Sigmoid colon (tissue), 7 donors: ENCODE measurements around the gene PPARA. TPM values are rescaled to one million over a fixed set of nuclear protein-coding genes. Genes with fewer than 3 reads are reported as not detected.

ENCODE experiments used
- DNase-seq: peaks from one replicate; pipeline ENCODE4 v3.0.0-alpha.2; 2019
- H3K27ac ChIP-seq, 4 donors: fragments of 200-600 bp; sonication (generic); one replicate each; pipeline ENCODE4 v1.5.1; 2016 to 2019; ENCODE audit warnings: mild to moderate bottlenecking in 1 of 4
- H3K27me3 ChIP-seq, 3 donors: fragments of 200-600 bp; sonication (generic); one replicate each; pipeline ENCODE4 v1.5.1; 2019; ENCODE audit warnings: mild to moderate bottlenecking in 1 of 3
- H3K36me3 ChIP-seq, 4 donors: fragments of 200-600 bp; sonication (generic); one replicate each; pipeline ENCODE4 v1.5.1; 2016 to 2019
- H3K4me1 ChIP-seq, 4 donors: fragments of 200-600 bp; sonication (generic); one replicate each; pipeline ENCODE4 v1.5.1; 2017 to 2019
- H3K4me3 ChIP-seq, 4 donors: fragments of 200-600 bp; sonication (generic); one replicate each; pipeline ENCODE4 v1.5.1; 2017 to 2019; ENCODE audit warnings: mild to moderate bottlenecking in 2 of 4, moderate library complexity in 1 of 4
- H3K9me3 ChIP-seq, 4 donors: fragments of 200-600 bp in 3 of 4; sonication (generic) in 3 of 4; one replicate each; pipeline versions ENCODE4 v1.5.1 to v1.6.1; 2013 to 2019
- EP300 ChIP-seq, 4 donors: sonication (generic); formaldehyde crosslinking; IDR thresholded peaks; one replicate each; pipeline ENCODE4 v1.6.1; 2017; ENCODE audit warnings: antibody characterized with exemption in 4 of 4
- POLR2A ChIP-seq, 2 donors: fragments of 450-650 bp; IDR thresholded peaks; one replicate each; pipeline ENCODE4 v1.6.1; 2016; ENCODE audit warnings: antibody characterized with exemption in 2 of 2, mild to moderate bottlenecking in 2 of 2, moderate library complexity in 2 of 2
- POLR2AphosphoS5 ChIP-seq, 4 donors: sonication (generic); formaldehyde crosslinking; IDR thresholded peaks; one replicate each; pipeline ENCODE4 v1.6.1; 2017; ENCODE audit warnings: antibody characterized with exemption in 4 of 4
- WGBS, 2 donors: extraction: QIAGEN DNeasy Blood & Tissue Kit; methylation state at CpG; one replicate each; pipeline ENCODE4 v1.1.7; 2013; 5-methylcytosine and 5-hydroxymethylcytosine counted together
- intact Hi-C: fragments of 100-400 bp; cut with DNase I; formaldehyde crosslinking; loops from one replicate; pipeline ENCODE4 v1.15.1; 2023
- polyA plus RNA-seq, 3 donors: library from polyadenylated mRNA; stranded (reverse); fragments of 200-250 nt; gene quantifications; one replicate each; pipeline ENCODE4 v1.2.3, GENCODE V29; 2013
- total RNA-seq, 4 donors: library from RNA; depleted of rRNA; stranded (reverse); fragments of >200 nt; gene quantifications; one replicate each; pipeline ENCODE4 v1.1.0, GENCODE V29; 2016
- TF ChIP-seq, protein P1 (sequence below), 4 experiments: fragments of 450-650 bp in 3 of 4; fragments of 200-600 bp in 1 of 4; IDR thresholded peaks; one replicate each; pipeline ENCODE4 v1.5.1; 2016 to 2019; ENCODE audit warnings: antibody characterized with exemption in 4 of 4, mild to moderate bottlenecking in 3 of 4, moderate library complexity in 2 of 4
- donor health status: healthy with polysubstance abuse.
- donor health status: Bipolar disorder and iron deficiency.
- donor health status: healthy.

The PPARA gene
- total and polyA plus RNA-seq, 7 donors, result 7.8 to 22.7 (median 20.1) TPM

DNA sequence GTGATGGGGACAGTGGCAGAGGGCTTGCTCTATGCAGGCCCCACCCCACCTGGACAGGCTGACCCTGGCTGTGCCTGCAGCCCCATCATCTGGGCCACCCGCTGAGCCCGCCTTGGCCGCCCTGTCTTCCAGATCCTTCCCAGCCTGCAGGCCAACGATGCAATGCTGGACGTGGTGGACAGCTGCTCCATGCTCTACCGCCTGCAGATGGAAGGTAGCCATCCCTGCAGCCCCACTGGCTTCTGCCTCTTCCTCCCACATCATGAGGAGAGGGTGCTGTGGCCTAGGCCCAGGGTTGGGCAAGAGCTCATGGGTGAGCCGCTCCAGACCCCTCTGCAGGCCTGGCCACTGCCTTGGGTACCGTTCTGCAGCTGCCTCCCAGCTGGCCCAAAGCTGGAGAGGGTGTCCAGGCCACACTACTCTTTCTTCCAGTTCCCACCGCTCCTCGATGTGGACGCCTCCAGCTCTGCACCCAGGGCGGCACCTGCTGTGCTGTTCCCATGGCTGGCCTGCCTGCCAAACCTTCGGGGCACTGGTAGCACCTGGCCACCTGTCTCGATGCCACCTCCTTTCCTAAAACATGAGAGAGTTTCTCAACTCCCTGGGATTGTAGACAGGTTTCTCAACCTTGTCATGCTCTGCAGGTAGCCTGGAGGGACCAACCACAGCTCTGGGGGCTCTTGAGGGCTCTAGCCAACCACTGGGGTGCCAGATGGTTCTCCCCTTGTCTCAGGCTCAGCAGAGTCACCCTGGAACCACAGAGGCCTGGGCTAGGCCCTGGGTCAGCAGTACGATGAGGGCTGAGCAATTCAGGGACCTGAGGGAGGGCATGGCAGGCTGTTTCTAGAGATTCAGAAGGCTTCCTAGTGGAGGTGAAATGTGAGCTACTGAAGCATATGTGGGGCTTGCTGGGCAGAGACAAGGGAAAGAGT is 136.9 kb downstream of the PPARA start:
- TF ChIP-seq, protein P1, sequence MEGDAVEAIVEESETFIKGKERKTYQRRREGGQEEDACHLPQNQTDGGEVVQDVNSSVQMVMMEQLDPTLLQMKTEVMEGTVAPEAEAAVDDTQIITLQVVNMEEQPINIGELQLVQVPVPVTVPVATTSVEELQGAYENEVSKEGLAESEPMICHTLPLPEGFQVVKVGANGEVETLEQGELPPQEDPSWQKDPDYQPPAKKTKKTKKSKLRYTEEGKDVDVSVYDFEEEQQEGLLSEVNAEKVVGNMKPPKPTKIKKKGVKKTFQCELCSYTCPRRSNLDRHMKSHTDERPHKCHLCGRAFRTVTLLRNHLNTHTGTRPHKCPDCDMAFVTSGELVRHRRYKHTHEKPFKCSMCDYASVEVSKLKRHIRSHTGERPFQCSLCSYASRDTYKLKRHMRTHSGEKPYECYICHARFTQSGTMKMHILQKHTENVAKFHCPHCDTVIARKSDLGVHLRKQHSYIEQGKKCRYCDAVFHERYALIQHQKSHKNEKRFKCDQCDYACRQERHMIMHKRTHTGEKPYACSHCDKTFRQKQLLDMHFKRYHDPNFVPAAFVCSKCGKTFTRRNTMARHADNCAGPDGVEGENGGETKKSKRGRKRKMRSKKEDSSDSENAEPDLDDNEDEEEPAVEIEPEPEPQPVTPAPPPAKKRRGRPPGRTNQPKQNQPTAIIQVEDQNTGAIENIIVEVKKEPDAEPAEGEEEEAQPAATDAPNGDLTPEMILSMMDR (IDR thresholded peaks at IDR 0.05), result no peak
- TF ChIP-seq POLR2AphosphoS5 (IDR thresholded peaks at IDR 0.05) (no peak), EP300 (IDR thresholded peaks at IDR 0.05) (no peak), POLR2A (IDR thresholded peaks at IDR 0.05) (no peak)
- Histone ChIP-seq H3K4me3 (no peak overlapping the region), H3K4me1 (no peaks in the 10 kb centered on the region), H3K9me3 (peaks cover 0 to 3% (median 0%) of the 10 kb centered on the region in 4 donors), H3K36me3 (peaks cover 22 to 90% (median 38%) of the 10 kb centered on the region in 4 donors), H3K27me3 (no peaks in the 10 kb centered on the region), H3K27ac (peak overlapping the region in 1 of 4 donors; percentile 25)
- no peak for DNase-seq
- 90 to 92% methylated on average over 15 of the region's 15 CpGs for WGBS, 2 donors
- intact Hi-C loops, result no loop called here

DNA sequence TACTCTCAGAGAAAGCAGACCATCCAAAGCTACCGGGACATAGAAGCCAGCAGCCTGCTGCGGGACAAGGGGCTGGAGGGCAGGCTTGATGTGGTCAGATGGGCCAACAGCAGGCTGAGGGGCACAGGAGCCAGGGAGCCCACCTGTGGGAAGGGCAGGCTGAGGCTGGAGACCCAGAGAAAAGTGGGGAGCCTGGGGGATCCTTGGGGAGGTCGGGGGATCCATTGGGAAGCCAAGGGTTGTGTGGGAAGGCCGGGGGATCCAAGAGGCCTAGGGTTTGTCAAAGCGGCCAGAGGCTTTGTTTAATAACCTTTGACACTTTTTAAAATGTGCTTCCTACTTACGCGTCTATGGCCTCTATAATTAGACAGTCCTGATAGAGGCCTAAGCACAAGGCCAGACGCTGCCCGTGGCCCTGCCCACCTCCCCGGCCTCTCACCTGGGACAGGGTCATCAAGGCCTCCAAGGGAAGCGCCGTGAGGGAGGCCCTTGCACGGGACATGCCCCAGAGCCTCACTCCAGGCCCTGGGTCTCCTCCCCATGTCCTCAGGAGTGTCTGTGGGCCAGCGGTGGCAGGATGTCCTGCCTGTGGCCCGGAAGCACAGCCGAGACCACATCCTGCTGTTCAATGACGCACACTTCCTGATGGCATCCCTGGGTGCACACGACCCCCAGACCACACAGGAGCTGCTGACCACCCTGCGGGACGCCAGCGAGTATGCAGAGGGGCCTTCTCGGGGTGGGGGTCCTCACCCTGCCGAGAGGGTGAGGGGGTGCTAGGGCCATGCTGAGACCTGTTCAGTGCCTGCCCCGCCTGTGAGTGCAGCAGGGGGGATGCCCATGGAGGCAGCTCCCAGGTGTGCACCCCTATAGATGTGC is 137.8 kb downstream of the PPARA start:
- no peaks in the 10 kb centered on the region for H3K27me3 ChIP-seq
- intact Hi-C loops, result no loop called here
- peak overlapping the region in 1 of 4 donors; percentile 0 for H3K4me3 ChIP-seq
- peak overlapping the region in 1 of 4 donors; percentile 25 for H3K27ac ChIP-seq
- no peak for DNase-seq
- H3K36me3 ChIP-seq, result peaks cover 22 to 90% (median 39%) of the 10 kb centered on the region in 4 donors
- WGBS, 2 donors, result 58 to 82% methylated on average over 24 of the region's 24 CpGs
- peaks cover 0 to 3% (median 0%) of the 10 kb centered on the region in 4 donors for H3K9me3 ChIP-seq
- no peaks in the 10 kb centered on the region for H3K4me1 ChIP-seq
- TF ChIP-seq POLR2AphosphoS5 (IDR thresholded peaks at IDR 0.05), result no peak
- TF ChIP-seq POLR2A (IDR thresholded peaks at IDR 0.05), result no peak
- TF ChIP-seq, protein P1 (IDR thresholded peaks at IDR 0.05), result no peak
- TF ChIP-seq EP300 (IDR thresholded peaks at IDR 0.05), result no peak

DNA sequence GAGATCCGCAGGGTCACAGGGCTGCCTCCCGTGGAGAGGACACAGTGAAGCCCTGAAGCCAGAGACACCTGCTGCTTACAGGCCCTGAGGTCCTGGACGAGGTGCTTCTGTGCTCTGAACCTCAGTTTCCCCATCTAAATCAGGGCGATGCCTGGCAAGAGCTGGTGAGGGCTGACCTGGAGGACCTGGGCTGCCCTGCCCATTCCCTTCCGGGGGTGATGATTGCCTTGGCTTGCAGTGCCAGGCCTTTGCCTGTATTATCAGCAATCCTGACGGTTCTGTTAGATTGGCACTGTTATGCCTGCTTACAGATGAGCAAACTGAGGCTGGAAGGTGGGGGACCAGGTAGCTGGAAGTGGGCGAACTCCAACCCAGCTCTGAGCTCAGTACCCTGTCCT is 138.5 kb downstream of the PPARA start:
- TF ChIP-seq, protein P1 (IDR thresholded peaks at IDR 0.05), result no peak
- TF ChIP-seq EP300 (IDR thresholded peaks at IDR 0.05) (no peak), POLR2AphosphoS5 (IDR thresholded peaks at IDR 0.05) (no peak), POLR2A (IDR thresholded peaks at IDR 0.05) (no peak)

DNA sequence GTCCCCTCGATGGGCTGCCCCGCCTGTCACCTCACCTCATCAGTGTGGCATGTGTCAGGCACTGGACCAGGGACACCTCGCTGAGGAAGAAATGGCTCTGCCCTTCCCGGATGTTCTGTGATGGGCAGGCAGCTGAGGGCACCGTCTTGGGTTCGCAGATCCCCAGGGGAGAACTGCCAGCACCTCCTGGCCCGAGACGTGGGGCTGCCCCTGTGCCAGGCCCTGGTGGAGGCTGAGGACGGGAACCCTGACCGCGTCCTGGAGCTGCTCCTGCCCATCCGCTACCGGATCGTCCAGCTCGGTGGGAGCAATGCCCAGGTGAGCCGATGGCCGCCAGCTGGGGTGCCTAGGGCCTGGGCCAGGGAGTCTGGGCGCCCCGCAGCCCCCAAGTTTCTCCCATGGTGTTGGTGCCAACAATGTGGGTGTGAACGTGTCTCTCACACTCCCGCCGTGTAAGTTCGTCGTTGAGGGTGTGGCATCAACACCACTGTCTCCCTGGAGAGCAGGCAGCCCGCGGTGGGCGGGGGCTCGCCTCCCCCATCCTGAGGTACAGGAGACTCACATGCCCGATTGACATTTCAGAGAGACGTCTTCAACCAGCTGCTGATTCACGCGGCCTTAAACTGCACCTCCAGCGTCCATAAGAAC is 139.0 kb downstream of the PPARA start:
- no peak overlapping the region for H3K4me3 ChIP-seq
- no peaks in the 10 kb centered on the region for H3K27me3 ChIP-seq
- no peak overlapping the region for H3K27ac ChIP-seq
- peaks cover 17 to 85% (median 35%) of the 10 kb centered on the region in 4 donors for H3K36me3 ChIP-seq
- 90 to 92% methylated on average over 33 of the region's 33 CpGs for WGBS, 2 donors
- TF ChIP-seq POLR2AphosphoS5 (IDR thresholded peaks at IDR 0.05) (no peak), POLR2A (IDR thresholded peaks at IDR 0.05) (no peak)
- DNase-seq, result no peak
- no peaks in the 10 kb centered on the region for H3K4me1 ChIP-seq
- H3K9me3 ChIP-seq, result peaks cover 0 to 3% (median 0%) of the 10 kb centered on the region in 4 donors
- intact Hi-C loops, result no loop called here

More for the DNA sequence above, 138.5 kb downstream of the PPARA start:
- DNase-seq, result no peak
- intact Hi-C loops, result no loop called here
- H3K4me3 ChIP-seq, result no peak overlapping the region
- H3K27ac ChIP-seq, result no peak overlapping the region
- peaks cover 22 to 91% (median 38%) of the 10 kb centered on the region in 4 donors for H3K36me3 ChIP-seq
- no peaks in the 10 kb centered on the region for H3K27me3 ChIP-seq
- H3K4me1 ChIP-seq, result no peaks in the 10 kb centered on the region
- peaks cover 0 to 3% (median 0%) of the 10 kb centered on the region in 4 donors for H3K9me3 ChIP-seq
- 92 to 93% methylated on average over 7 of the region's 7 CpGs for WGBS, 2 donors
